Fibroblast of lung (primary cell): ENCODE data around the gene RTN1. TPM values are rescaled to one million over a fixed set of nuclear protein-coding genes. Genes with fewer than 3 reads are reported as not detected.
"Not testable (repeated sequence)": the region's sequence is repeated elsewhere in the genome, so short reads cannot be mapped to it uniquely, and the experiment has no call there.

Source experiments
- DNase-seq, 2 donors: peaks; one replicate each; pipeline versions ENCODE4 v3.0.0 to v3.0.0-alpha.2; 2010; ENCODE audit warnings: low read depth in 2 of 2
- H2AFZ ChIP-seq: 2 replicates; pipeline ENCODE4 v1.5.1; 2012; ENCODE audit warnings: low read length, control low read depth, inconsistent platforms
- H3K27ac ChIP-seq: 2 replicates; pipeline ENCODE4 v1.5.1; 2011; ENCODE audit warnings: low read length, control low read depth; ENCODE audit not compliant: insufficient read depth
- H3K27me3 ChIP-seq: 2 replicates; pipeline ENCODE4 v1.5.1; 2011; ENCODE audit warnings: mild to moderate bottlenecking, low read length; ENCODE audit not compliant: control insufficient read depth, insufficient read depth
- H3K36me3 ChIP-seq: 2 replicates; pipeline ENCODE4 v1.5.1; 2011; ENCODE audit warnings: low read length; ENCODE audit not compliant: control insufficient read depth, insufficient read depth
- H3K4me1 ChIP-seq: 2 replicates; pipeline ENCODE4 v1.5.1; 2011; ENCODE audit warnings: low read length; ENCODE audit not compliant: control insufficient read depth, insufficient read depth; ENCODE audit errors: extremely low read depth
- H3K4me2 ChIP-seq: 2 replicates; pipeline ENCODE4 v1.5.1; 2011; ENCODE audit warnings: low read length, control low read depth; ENCODE audit not compliant: insufficient read depth; ENCODE audit errors: extremely low read depth
- H3K4me3 ChIP-seq, 4 experiments: fragments of 200-600 bp in 1 of 4; sonication (generic) in 1 of 4; replicated peaks in 1 of 4; 2 replicates each; pipeline ENCODE4 v1.5.1; 2011 to 2016; ENCODE audit warnings: low read length in 4 of 4, low read depth in 3 of 4, mild to moderate bottlenecking in 3 of 4, control low read depth in 2 of 4, inconsistent platforms in 1 of 4, mixed read lengths in 1 of 4; ENCODE audit not compliant: insufficient read depth in 1 of 4; ENCODE audit errors: control extremely low read depth in 1 of 4
- H3K79me2 ChIP-seq: 2 replicates; pipeline ENCODE4 v1.5.1; 2012; ENCODE audit warnings: mild to moderate bottlenecking, low read length, inconsistent platforms; ENCODE audit not compliant: control insufficient read depth, insufficient read depth
- H3K9ac ChIP-seq: 2 replicates; pipeline ENCODE4 v1.5.1; 2011; ENCODE audit warnings: mild to moderate bottlenecking, low read length, control low read depth; ENCODE audit not compliant: insufficient read depth
- H3K9me3 ChIP-seq: 2 replicates; pipeline ENCODE4 v1.5.1; 2012; ENCODE audit warnings: low read depth, low read length; ENCODE audit not compliant: control insufficient read depth, insufficient read depth
- H4K20me1 ChIP-seq: 2 replicates; pipeline ENCODE4 v1.5.1; 2011; ENCODE audit warnings: low read length; ENCODE audit not compliant: control insufficient read depth, insufficient read depth; ENCODE audit errors: extremely low read depth
- EZH2 ChIP-seq: IDR thresholded peaks from 2 replicates; pipeline ENCODE4 v1.5.1; 2012; ENCODE audit warnings: low read length, control low read depth, mild to moderate bottlenecking; ENCODE audit errors: missing control alignments
- polyA plus RNA-seq, 2 donors: library from polyadenylated mRNA; depleted of rRNA in 1 of 2; stranded (reverse) in 1 of 2; unstranded in 1 of 2; fragments of >200 nt; gene quantifications; 2 replicates each; pipeline ENCODE4 v1.2.1, GENCODE V29; 2011 to 2012; ENCODE audit warnings: missing spikeins in 1 of 2
- total RNA-seq: library from RNA; depleted of rRNA; stranded (reverse); fragments of >200 nt; gene quantifications from 2 replicates; pipeline ENCODE4 v1.2.1, GENCODE V29; 2014
- TF ChIP-seq, protein P1 (sequence below), 2 donors: IDR thresholded peaks in 1 of 2; conservative IDR thresholded peaks in 1 of 2; 1 replicate in 1 of 2; 2 replicates in 1 of 2; pipeline ENCODE4 v1.5.1; 2011 to 2012; ENCODE audit warnings: low read length in 2 of 2, control low read depth in 1 of 2, inconsistent platforms in 1 of 2, low read depth in 1 of 2, mild to moderate bottlenecking in 1 of 2

RTN1 gene
- total and polyA plus RNA-seq, 2 donors (not counting 1 experiment from before 2014, with no cell fraction given), result 0.17 to 0.92 TPM

- no peaks in the 10 kb centered on the region for H3K4me1 ChIP-seq
- no peaks in the 10 kb centered on the region for H3K27me3 ChIP-seq
- H4K20me1 ChIP-seq, result no peaks in the 10 kb centered on the region
- H3K4me2 ChIP-seq, result no peak overlapping the region
- no peaks in the 10 kb centered on the region for H3K79me2 ChIP-seq
- H3K4me3 ChIP-seq, result no peak overlapping the region
- no peak for TF ChIP-seq EZH2
- TF ChIP-seq, protein P1, sequence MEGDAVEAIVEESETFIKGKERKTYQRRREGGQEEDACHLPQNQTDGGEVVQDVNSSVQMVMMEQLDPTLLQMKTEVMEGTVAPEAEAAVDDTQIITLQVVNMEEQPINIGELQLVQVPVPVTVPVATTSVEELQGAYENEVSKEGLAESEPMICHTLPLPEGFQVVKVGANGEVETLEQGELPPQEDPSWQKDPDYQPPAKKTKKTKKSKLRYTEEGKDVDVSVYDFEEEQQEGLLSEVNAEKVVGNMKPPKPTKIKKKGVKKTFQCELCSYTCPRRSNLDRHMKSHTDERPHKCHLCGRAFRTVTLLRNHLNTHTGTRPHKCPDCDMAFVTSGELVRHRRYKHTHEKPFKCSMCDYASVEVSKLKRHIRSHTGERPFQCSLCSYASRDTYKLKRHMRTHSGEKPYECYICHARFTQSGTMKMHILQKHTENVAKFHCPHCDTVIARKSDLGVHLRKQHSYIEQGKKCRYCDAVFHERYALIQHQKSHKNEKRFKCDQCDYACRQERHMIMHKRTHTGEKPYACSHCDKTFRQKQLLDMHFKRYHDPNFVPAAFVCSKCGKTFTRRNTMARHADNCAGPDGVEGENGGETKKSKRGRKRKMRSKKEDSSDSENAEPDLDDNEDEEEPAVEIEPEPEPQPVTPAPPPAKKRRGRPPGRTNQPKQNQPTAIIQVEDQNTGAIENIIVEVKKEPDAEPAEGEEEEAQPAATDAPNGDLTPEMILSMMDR (conservative IDR thresholded peaks at IDR 0.05 in 1 of 2, IDR thresholded peaks at IDR 0.05 in 1 of 2; ENCODE audit: low read depth in 1 of 2, low read length in 2 of 2), result no peak
- H3K9me3 ChIP-seq, result no peaks in the 10 kb centered on the region
- no peak overlapping the region for H3K27ac ChIP-seq
- DNase-seq, result no peak
- H3K36me3 ChIP-seq, result no peaks in the 10 kb centered on the region
- no peak overlapping the region for H2AFZ ChIP-seq
- no peak overlapping the region for H3K9ac ChIP-seq
Observed at GRCh38 chr14:59657769-59658168, 212.8 kb downstream of the RTN1 start.

GRCh38 chr14:59656473-59656872 is 214.1 kb downstream of the RTN1 start:
- Histone ChIP-seq H3K9me3 (no peaks in the 10 kb centered on the region), H2AFZ (no peak overlapping the region), H3K27ac (no peak overlapping the region), H3K27me3 (no peaks in the 10 kb centered on the region), H3K4me1 (no peaks in the 10 kb centered on the region), H3K79me2 (no peaks in the 10 kb centered on the region), H3K36me3 (no peaks in the 10 kb centered on the region), H3K4me2 (no peak overlapping the region), H3K4me3 (no peak overlapping the region), H3K9ac (no peak overlapping the region), H4K20me1 (no peaks in the 10 kb centered on the region)
- DNase-seq, result no peak
- TF ChIP-seq EZH2, result no peak
- TF ChIP-seq, protein P1 (conservative IDR thresholded peaks at IDR 0.05 in 1 of 2, IDR thresholded peaks at IDR 0.05 in 1 of 2; ENCODE audit: low read depth in 1 of 2, low read length in 2 of 2), result no peak

DNA sequence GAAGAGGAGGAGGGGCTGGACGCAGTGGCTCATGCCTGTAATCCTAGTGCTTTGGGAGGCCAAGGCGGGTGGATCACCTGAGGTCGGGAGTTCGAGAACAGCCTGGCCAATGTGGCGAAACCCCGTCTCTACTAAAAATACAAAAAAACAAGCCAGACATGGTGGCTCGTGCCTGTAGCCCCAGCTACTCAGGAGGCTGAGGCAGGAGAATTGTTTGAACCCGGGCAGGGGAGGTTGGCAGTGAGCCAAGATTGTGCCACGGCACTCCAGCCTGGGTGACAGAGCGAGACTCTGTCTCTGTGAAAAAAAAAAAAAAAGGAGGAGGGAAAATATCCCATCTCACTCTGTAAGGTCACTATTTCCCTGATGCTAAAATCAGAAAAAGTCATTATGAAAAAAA is 216.4 kb downstream of the RTN1 start:
- not testable (repeated sequence) for DNase-seq, H3K36me3 ChIP-seq, H3K27me3 ChIP-seq, H3K4me1 ChIP-seq, H3K4me2 ChIP-seq, H3K9ac ChIP-seq, H4K20me1 ChIP-seq, H2AFZ ChIP-seq, H3K4me3 ChIP-seq, H3K79me2 ChIP-seq, H3K9me3 ChIP-seq, H3K27ac ChIP-seq

DNA sequence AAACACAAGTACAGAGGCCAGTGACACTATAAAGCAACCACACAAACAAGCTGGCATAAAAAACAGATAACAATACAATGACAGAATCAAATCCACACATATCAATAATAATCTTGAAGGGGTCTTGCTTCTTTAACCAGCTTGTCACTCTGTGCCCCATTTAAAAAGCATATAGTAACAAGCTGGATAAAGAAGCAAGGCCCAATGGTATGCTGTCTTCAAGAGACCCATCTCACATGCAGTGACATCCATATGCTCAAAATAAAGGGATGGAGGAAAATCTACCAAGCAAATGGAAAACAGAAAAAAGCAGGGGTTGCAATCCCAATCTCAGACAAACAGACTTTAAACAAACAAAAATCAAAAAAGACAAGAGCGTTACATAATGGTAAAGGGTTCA is 223.7 kb downstream of the RTN1 start:
- not testable (repeated sequence) for H3K9ac ChIP-seq, H3K4me2 ChIP-seq, H3K27ac ChIP-seq, H3K4me1 ChIP-seq, H3K36me3 ChIP-seq, DNase-seq, H4K20me1 ChIP-seq, H3K4me3 ChIP-seq, H3K79me2 ChIP-seq, H2AFZ ChIP-seq, H3K27me3 ChIP-seq, H3K9me3 ChIP-seq
